NOMO-1 treated with DMSO at 0.1 percent for 48 hours (cell line): ENCODE data around the gene ZNF641.

Experiments used
- DNase-seq: peaks from one replicate; lab custom pipeline; 2025; ENCODE audit not compliant: unreplicated experiment; lab: John Stamatoyannopoulos, UW

The ZNF641 gene

GRCh38 chr12:48350249-48351021 is at the start of gene ZNF641:
Gene ZNF641, minus strand, starts transcription at chr12:48350919. Its CDS starts 2,829 bp downstream, at chr12:48348090.
- peak; percentile 39 for DNase-seq

GRCh38 chr12:48390026-48390425 is 39.3 kb upstream of the ZNF641 start:
- no peak for DNase-seq

- DNase-seq: no peak
Measured at GRCh38 chr12:48389409-48389808, 38.7 kb upstream of the ZNF641 start.

- DNase-seq: no peak
Measured at GRCh38 chr12:48388938-48389337, 38.2 kb upstream of the ZNF641 start.

GRCh38 chr12:48388460-48388859 is 37.7 kb upstream of the ZNF641 start:
- no peak for DNase-seq

GRCh38 chr12:48380596-48380995 is 29.9 kb upstream of the ZNF641 start:
- no peak for DNase-seq

GRCh38 chr12:48379794-48380193 is 29.1 kb upstream of the ZNF641 start:
- DNase-seq: no peak

- DNase-seq: no peak
Measured at GRCh38 chr12:48377646-48378045, 26.9 kb upstream of the ZNF641 start.

- DNase-seq: no peak
Measured at GRCh38 chr12:48374164-48374563, 23.4 kb upstream of the ZNF641 start.

GRCh38 chr12:48366131-48366530 is 15.4 kb upstream of the ZNF641 start:
- no peak for DNase-seq

- no peak for DNase-seq
Measured at GRCh38 chr12:48361664-48362339, 11.1 kb upstream of the ZNF641 start.

GRCh38 chr12:48358937-48359513 is 8.3 kb upstream of the ZNF641 start:
- DNase-seq: no peak

GRCh38 chr12:48356041-48356768 is 5.5 kb upstream of the ZNF641 start:
- DNase-seq: no peak

- no peak for DNase-seq
Measured at GRCh38 chr12:48352157-48352760, 1.5 kb upstream of the ZNF641 start.

GRCh38 chr12:48351022-48351708 is 446 bp upstream of the ZNF641 start:
- peak; percentile 39 for DNase-seq

GRCh38 chr12:48349471-48349870 is 1.2 kb downstream of the ZNF641 start:
- no peak for DNase-seq

GRCh38 chr12:48342980-48343379 is 7.7 kb downstream of the ZNF641 start:
- DNase-seq: no peak

- DNase-seq: peak; percentile 53
Measured at GRCh38 chr12:48340943-48341342, 9.8 kb downstream of the ZNF641 start.

GRCh38 chr12:48339442-48340117 is 11.1 kb downstream of the ZNF641 start:
- no peak for DNase-seq

GRCh38 chr12:48336564-48336963 is 14.2 kb downstream of the ZNF641 start:
- DNase-seq: peak; percentile 1
